Fibroblast of skin of abdomen (primary cell): ENCODE measurements around the gene MED13L.

Source experiments
- DNase-seq: peaks from one replicate; pipeline ENCODE4 v3.0.0-alpha.2; 2013

Gene MED13L

DNA sequence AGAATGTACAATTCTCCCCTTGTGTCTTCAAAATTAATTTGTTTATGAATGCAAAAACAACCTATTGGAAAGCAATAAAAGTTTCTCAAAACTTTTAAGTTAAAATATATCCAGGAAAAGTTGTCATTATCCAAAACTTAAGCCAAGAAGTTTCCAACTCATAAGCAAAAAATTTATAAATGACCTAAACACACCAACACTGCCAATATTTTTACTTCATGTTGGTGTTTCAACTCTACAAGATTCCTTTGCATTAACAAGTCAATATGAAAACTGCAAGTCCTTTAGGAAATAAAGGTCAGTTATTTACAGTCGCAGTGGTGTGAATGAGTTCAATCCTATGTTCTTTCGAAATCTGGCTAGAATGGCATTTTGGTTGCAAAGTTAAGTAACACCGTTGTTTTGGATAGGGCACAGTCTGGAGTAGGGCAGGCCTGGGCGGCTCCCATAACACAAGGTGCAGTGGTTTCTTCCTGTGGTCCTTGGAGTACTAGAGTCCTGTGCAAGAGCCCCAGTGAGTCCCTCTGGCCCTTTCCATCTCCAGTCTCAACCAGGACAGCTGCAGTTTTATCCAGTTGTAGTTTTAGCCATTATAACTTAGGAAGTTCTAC is 151.4 kb downstream of the MED13L start:
- peak; percentile 21 for DNase-seq

DNA sequence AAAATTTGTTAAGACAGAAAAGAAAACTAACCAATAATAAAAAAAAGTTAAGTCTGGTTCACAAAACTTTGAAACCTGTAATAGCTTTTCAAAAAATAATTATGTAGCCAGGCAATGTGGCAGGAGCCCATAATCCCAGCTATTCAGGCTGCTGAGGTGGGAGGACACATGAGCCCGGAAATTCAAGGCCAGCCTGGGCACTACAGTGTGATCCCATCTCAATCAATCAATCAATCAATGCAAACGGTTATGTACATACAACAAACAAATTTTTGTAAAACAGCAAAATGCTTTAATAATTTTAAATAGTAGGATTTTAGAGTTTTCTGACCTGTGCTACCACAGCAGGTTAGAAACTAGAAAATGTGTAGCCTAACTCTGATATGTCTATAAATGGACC is 152.4 kb downstream of the MED13L start:
- DNase-seq = no peak

DNA sequence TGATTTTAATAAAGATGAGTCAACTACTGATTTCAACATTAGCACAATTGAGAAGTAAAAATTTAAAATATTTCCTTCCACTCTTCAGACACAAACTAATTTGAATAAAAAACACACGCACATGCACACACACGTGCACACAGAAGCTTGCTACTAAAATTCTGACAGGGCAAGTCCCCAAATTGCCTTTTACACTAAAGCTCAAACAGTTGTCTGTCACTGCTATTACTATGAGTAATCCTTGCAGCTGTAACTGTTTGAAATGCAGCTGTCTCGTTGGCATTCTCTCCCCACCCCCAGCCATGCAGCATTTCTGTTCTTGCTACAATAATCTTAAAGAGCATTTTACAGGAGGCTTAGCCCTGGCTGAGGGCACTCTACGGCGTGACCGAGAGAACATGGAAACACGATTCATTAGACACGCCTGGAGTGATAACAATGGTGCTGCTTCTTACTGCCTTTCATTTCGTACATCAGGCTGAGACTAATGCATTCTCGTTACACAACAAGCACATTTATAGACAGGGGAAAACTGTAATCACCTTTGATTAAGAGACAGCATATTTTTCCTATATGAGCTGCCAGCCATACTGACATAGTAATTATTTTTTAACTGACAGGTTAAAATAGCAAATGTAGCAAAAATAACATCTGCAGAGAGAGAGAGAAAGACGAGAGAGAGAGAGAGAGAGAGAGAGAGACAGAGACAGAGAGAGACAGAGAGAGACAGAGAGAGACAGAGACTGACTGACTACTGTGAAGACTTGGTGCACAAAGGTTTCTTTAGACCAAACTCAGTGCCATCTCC is 153.8 kb downstream of the MED13L start:
- peak; percentile 73 for DNase-seq

GRCh38 chr12:116122628-116123027 is 154.9 kb downstream of the MED13L start:
- no peak for DNase-seq

DNA sequence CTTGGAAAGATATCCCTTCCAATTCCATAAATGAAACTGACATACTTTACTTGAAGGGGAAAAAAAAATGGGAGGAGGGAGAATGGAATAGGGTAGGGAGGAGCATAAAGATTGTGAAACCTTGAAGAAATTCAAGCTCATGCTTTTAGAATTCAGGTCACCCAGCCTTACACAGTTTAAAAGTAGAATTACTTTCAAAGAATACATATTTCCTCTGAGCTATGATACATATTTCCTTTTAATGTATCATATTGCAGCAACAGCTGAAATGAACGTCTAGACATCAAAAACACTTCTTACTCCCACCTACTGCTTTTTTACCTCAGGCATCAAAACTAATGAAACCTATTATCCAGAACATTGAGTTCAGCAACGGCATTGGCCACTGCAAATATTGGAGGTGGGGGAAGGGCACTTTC is 156.0 kb downstream of the MED13L start:
- peak; percentile 52 for DNase-seq

GRCh38 chr12:116116650-116117424 is 160.7 kb downstream of the MED13L start:
- no peak for DNase-seq

DNA sequence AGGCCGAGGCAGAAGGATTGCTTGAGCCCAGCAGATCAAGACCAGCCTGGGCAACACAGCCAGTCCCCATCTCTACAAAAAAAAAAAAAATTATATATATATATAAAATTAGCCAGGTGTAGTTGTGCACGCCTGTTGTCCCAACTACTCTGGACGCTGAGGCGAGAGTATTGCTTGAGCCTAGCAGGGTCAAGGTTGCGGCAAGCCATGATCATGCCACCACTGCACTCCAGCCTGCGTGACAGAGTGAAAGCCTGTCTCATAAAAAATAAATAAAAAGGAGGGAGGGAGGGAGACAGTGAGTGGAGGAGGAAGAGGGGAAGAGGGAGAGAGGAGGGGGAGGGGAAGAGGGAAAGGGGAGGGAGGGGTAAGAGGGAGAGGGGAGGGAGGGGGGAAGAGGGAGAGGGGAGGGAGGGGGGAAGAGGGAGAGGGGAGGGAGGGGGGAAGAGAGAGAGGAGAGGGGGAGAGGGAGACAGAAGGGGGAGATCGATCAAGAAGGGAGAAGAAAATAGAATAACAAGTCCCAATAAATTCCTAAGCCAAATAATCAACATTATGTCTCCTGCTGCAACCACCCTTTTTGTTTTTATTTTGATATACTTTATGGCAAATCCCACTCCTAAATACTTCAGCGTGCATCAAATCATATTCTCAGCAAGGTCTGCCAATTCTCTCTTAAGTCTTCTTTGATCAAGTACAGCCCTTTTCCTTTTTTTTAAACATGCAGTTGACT is 163.9 kb downstream of the MED13L start:
- no peak for DNase-seq

- DNase-seq = no peak
Measured at GRCh38 chr12:116106870-116107269, 170.6 kb downstream of the MED13L start.

- no peak for DNase-seq
Measured at GRCh38 chr12:116104167-116104767, 173.2 kb downstream of the MED13L start.

DNA sequence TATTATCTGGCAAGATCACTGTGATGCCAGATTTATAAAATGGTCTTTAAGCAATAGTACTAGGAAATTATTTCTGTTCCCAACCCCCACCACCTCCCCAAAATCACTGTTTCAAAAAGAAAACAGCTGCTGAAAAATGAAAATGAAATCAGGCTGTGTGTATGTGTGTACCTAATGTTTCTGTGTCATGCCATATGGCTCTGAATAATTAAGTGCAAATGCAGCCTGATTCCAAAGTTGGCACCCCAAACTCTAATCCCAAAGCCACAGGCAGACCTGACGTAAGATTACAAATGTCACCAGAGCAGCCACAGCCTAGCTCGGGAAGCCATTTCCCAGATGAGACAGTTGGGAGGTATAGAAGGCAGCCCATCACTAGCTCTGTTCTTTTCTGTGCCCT is 175.5 kb downstream of the MED13L start:
- DNase-seq = no peak

- DNase-seq = no peak
Measured at GRCh38 chr12:116099652-116100432, 177.7 kb downstream of the MED13L start.

DNA sequence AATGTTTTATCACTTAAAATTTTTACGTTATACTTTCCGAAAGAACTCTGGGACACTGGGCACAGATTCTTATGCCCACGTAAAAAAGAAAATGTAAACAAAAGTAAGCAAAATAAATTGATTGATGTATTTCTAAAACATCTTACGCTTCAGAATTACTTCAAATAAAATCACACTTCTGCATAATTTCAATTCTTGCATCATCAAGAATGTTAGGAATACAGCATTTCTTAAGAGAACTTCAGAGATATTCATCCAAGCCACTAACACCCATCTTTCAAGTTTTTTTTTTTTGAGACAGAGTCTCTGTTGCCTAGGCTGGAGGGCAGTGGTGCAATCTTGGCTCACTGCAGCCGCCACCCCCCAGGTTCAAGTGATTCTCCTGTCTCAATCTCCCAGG is 180.6 kb downstream of the MED13L start:
- no peak for DNase-seq

DNA sequence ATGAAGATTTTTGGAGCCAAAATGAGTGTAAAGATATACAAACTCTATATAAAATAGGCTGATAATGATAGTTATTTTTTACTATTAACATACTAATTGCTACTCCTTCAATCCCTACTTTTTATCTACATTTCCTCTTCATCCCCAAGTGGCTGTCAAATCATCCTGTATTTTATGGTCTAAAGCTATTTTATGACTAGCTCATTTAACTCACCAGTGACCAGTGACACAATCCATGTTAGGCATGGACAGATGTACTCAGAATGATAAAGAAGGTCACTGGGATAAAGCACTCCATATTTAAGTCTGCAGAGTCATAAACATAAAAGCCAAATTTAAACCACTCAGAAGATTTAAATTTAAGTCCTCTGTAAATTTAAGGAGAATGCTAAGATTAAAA is 183.0 kb downstream of the MED13L start:
- DNase-seq = no peak

GRCh38 chr12:116093915-116094314 is 183.6 kb downstream of the MED13L start:
- DNase-seq = no peak

DNA sequence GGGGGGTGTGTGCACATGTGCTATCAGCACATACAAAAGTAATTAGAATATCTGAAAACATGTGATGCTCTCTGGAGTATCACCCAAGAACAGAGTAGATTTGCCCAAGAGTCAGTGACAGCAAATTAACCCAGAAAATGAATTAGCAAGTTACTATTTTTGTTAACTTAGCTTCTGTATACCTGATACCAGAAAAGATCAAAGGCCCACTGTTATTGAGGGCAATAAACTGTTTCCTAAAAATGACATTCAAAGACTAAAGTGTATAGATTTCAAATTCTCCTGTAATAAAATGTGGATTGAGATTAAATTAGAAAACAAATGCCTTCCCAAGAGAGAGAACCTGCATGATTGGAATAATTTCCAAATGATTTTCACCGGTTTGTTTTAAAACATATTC is 184.7 kb downstream of the MED13L start:
- no peak for DNase-seq

- DNase-seq = no peak
Measured at GRCh38 chr12:116092162-116092561, 185.3 kb downstream of the MED13L start.

GRCh38 chr12:116091579-116091978 is 185.9 kb downstream of the MED13L start:
- DNase-seq = peak; percentile 9

GRCh38 chr12:116090516-116090915 is 187.0 kb downstream of the MED13L start:
- DNase-seq = no peak

- DNase-seq = no peak
Measured at GRCh38 chr12:116089080-116089479, 188.4 kb downstream of the MED13L start.

DNA sequence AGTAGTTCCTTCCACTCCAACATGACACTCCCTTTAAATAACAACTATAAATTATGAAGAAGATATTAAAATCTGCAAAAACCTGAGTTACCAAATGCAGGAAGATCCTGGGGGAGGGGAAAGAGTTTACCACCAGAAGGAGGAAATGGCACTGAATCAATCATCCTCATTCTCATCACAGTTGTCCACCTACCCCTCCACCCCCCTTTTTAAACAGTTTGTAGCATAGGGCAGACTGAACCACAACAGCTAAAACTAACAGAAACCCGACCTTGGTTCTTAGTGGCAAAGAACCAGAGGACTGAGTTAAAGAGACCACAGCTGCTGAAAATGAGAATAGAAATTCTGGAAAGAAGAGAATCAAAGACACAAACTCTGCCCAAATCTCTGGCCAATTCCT is 189.5 kb downstream of the MED13L start:
- DNase-seq = no peak

GRCh38 chr12:116087399-116087798 is 190.1 kb downstream of the MED13L start:
- no peak for DNase-seq

DNA sequence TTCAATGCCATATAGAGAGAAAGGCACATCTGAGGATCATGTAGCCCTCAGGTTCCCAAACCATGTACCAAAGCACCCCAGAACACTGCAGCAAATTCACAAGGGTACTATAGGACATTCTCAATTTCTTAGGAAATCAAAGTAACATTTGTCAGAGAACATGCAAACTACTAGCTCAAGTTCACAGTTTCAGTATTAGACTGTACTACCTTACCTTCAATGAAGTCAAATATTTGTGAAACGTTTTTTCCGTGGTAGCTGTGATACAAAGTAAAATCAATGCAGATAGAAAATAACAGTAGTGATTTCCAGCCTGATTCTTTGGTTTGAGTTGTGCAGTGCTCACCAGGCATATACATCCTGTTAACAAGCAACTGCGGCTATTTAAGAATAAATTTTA is 197.1 kb downstream of the MED13L start:
- no peak for DNase-seq
